ENCODE results near the gene ADGRL2.

- TF ChIP-seq POLR2A (IDR thresholded peaks at IDR 0.05) (no peak), CTCF (IDR thresholded peaks at IDR 0.05 in 8 of 11, conservative IDR thresholded peaks at IDR 0.05 in 3 of 11) (no peak), POLR2AphosphoS5 (IDR thresholded peaks at IDR 0.05) (no peak)
Observed at GRCh38 chr1:82013702-82014101, 213.0 kb downstream of the ADGRL2 start.
